ENCODE measurements around the gene URB2. TPM values are rescaled to one million over a fixed set of nuclear protein-coding genes. Genes with fewer than 3 reads are reported as not detected.
A peak's percentile ranks its signal among the peaks of the same experiment; 100 is the strongest.

URB2 gene
- polyA plus RNA-seq, 1 of the 3 experiments (the other 2 are of a cell fraction), result 8.2 TPM

- Histone ChIP-seq H3K9me3 (no peaks in the 10 kb centered on the region), H3K27me3 (ENCODE audit: insufficient read depth) (no peaks in the 10 kb centered on the region), H3K4me1 (ENCODE audit: control insufficient read depth in 1 of 2, insufficient read depth in 2 of 2, low read depth in 1 of 2, low read length in 1 of 2) (peaks cover 0 to 28% of the 10 kb centered on the region in 2 experiments; a peak in 2 of 4 replicates), H3K9ac (no peak overlapping the region), H4K20me1 (ENCODE audit: insufficient read depth) (no peaks in the 10 kb centered on the region), H3K4me3 (ENCODE audit: low read depth in 2 of 2, low read length in 1 of 2) (no peak overlapping the region; a peak in 1 of 4 replicates), H3K36me3 (replicated peaks in 1 of 2; ENCODE audit: control insufficient read depth in 1 of 2, insufficient read depth in 2 of 2, low read length in 1 of 2) (peaks cover 32 to 59% of the 10 kb centered on the region in 2 experiments), H3K9me2 (no peaks in the 10 kb centered on the region), H3K4me2 (no peak overlapping the region), H3F3A (replicated peaks; ENCODE audit: insufficient read depth) (no peaks in the 10 kb centered on the region), H3K27ac (ENCODE audit: low read depth in 2 of 2, low read length in 1 of 2) (0 out of 4 replicates have a peak overlapping the region, but pooled peaks of 1 of the 2 experiments have one; percentile 4), H3K79me2 (ENCODE audit: insufficient read depth) (no peaks in the 10 kb centered on the region), H2AFZ (ENCODE audit: low read depth) (no peak overlapping the region)
- POLR2A ChIA-PET, result interaction anchor here (0.5 to 0.7 kb wide), 2 partner anchors 447 to 449 kb away, joined by 4 to 5 read pairs; no protein-coding TSS in a partner anchor
- TF ChIP-seq JUND (IDR thresholded peaks at IDR 0.05), result no peak
- peak; percentile 94 for TF ChIP-seq RAD21 (IDR thresholded peaks at IDR 0.05; ENCODE audit: low read length)
- TF ChIP-seq FOXJ3 (CRISPR knock-in tag; IDR thresholded peaks at IDR 0.05), result no peak
- no peak for TF ChIP-seq ZBTB33 (IDR thresholded peaks at IDR 0.05; ENCODE audit: borderline replicate concordance, low read depth)
- no peak for TF ChIP-seq GATA2 (CRISPR knock-in tag; IDR thresholded peaks at IDR 0.05)
- TF ChIP-seq MEF2A (IDR thresholded peaks at IDR 0.05; ENCODE audit: borderline replicate concordance, low read depth), result no peak
- TF ChIP-seq MXI1 (IDR thresholded peaks at IDR 0.05; ENCODE audit: low read depth, low read length), result no peak
- TF ChIP-seq SMC3 (IDR thresholded peaks at IDR 0.05; ENCODE audit: low read depth, low read length), result peak; percentile 87
- TF ChIP-seq EZH2phosphoT487 (IDR thresholded peaks at IDR 0.05; ENCODE audit: borderline replicate concordance, low read depth), result no peak
- TF ChIP-seq GABPA (IDR thresholded peaks at IDR 0.05; ENCODE audit: low read depth), result no peak
- no peak for TF ChIP-seq RFX5 (IDR thresholded peaks at IDR 0.05; ENCODE audit: low read length)
- TF ChIP-seq RXRA (IDR thresholded peaks at IDR 0.05; ENCODE audit: borderline replicate concordance, low read depth), result no peak
- TF ChIP-seq SIN3A (IDR thresholded peaks at IDR 0.05; ENCODE audit: borderline replicate concordance, low read depth, low read length), result no peak
- TF ChIP-seq MAX (IDR thresholded peaks at IDR 0.05; ENCODE audit: low read depth), result no peak
- TF ChIP-seq CHD2 (IDR thresholded peaks at IDR 0.05; ENCODE audit: low read length, partially characterized antibody), result no peak
- TF ChIP-seq, protein P1, sequence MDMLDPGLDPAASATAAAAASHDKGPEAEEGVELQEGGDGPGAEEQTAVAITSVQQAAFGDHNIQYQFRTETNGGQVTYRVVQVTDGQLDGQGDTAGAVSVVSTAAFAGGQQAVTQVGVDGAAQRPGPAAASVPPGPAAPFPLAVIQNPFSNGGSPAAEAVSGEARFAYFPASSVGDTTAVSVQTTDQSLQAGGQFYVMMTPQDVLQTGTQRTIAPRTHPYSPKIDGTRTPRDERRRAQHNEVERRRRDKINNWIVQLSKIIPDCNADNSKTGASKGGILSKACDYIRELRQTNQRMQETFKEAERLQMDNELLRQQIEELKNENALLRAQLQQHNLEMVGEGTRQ (IDR thresholded peaks at IDR 0.05; ENCODE audit: borderline replicate concordance, low read depth, low read length), result no peak
- peak; percentile 46 for TF ChIP-seq NFIC (IDR thresholded peaks at IDR 0.05; ENCODE audit: borderline replicate concordance)
- no peak for TF ChIP-seq USF1 (IDR thresholded peaks at IDR 0.05; ENCODE audit: borderline replicate concordance, low read depth)
- TF ChIP-seq RCOR1 (IDR thresholded peaks at IDR 0.05; ENCODE audit: low read length), result no peak
- TF ChIP-seq YY1 (IDR thresholded peaks at IDR 0.05; ENCODE audit: low read depth), result no peak
- TF ChIP-seq IRF3 (IDR thresholded peaks at IDR 0.05; ENCODE audit: low read depth, low read length), result no peak
- TF ChIP-seq CTCF (IDR thresholded peaks at IDR 0.05), result peak; percentile 80
- CTCF ChIA-PET, result interaction anchor here (0.6 to 2.2 kb wide), 54 partner anchors 10 to 653 kb away, joined by 3 to 21 read pairs (median 4); no protein-coding TSS in a partner anchor
- 71% methylated on average over 15 of the region's 19 CpGs for WGBS (ENCODE audit: low lambda C conversion rate)
- DNase-seq, result peak; percentile 83
These were observed 35.2 kb downstream of the URB2 start for GRCh38 chr1:229661022-229661877.

All from SK-N-SH (cell line).